ENCODE data around the gene ACSL5. TPM values are rescaled to one million over a fixed set of nuclear protein-coding genes. Genes with fewer than 3 reads are reported as not detected.
A peak's percentile ranks its signal among the peaks of the same experiment; 100 is the strongest.

The ACSL5 gene
- total RNA-seq, 1 experiment from 2014 or later = 1.4 TPM

GRCh38 chr10:112330607-112331160 is 43.2 kb upstream of the ACSL5 start:
- intact Hi-C loops (cut with micrococcal nuclease) = no loop called here
- no peaks in the 10 kb centered on the region for H3K36me3 ChIP-seq (ENCODE audit: low read depth, low read length)
- ChIA-PET CTCF (no interaction called here), POLR2A (ENCODE audit: unreplicated experiment) (no interaction called here)
- BruUV-seq (replicated peaks) = no TSS peak
- ATAC-seq = peak; percentile 48
- H3K79me2 ChIP-seq (ENCODE audit: low read length) = no peaks in the 10 kb centered on the region
- no peak overlapping the region for H2AFZ ChIP-seq (ENCODE audit: low read length)
- H3K9ac ChIP-seq (ENCODE audit: low read length) = no peak overlapping the region
- no peak overlapping the region for H3K27ac ChIP-seq (ENCODE audit: low read length)
- no peak overlapping the region for H3K4me3 ChIP-seq (ENCODE audit: low read length)
- H4K20me1 ChIP-seq (ENCODE audit: low read length) = no peaks in the 10 kb centered on the region
- TF ChIP-seq EZH2 (IDR thresholded peaks at IDR 0.05; ENCODE audit: low read length, unreplicated experiment) = no peak
- TF ChIP-seq EZH2phosphoT487 (IDR thresholded peaks at IDR 0.05; ENCODE audit: borderline replicate concordance, low read length) = no peak
- no peak for TF ChIP-seq CTCF (conservative IDR thresholded peaks at IDR 0.05; ENCODE audit: low read depth, low read length)
- H3K9me3 ChIP-seq (ENCODE audit: low read length) = no peaks in the 10 kb centered on the region
- no peaks in the 10 kb centered on the region for H3K4me1 ChIP-seq (ENCODE audit: insufficient read depth, low read length)
- H3K27me3 ChIP-seq (ENCODE audit: low read length) = no peaks in the 10 kb centered on the region
- H3K4me2 ChIP-seq (ENCODE audit: low read length) = no peak overlapping the region
- H3F3A ChIP-seq (ENCODE audit: low read length, unreplicated experiment) = no peaks in the 10 kb centered on the region
- DNase-seq = no peak
- H3K9me2 ChIP-seq (replicated peaks; ENCODE audit: low read length) = no peaks in the 10 kb centered on the region

GRCh38 chr10:112332022-112332421 is 41.9 kb upstream of the ACSL5 start:
- CTCF ChIA-PET = no interaction called here
- no peaks in the 10 kb centered on the region for H3K9me3 ChIP-seq (ENCODE audit: low read length)
- BruUV-seq (replicated peaks) = no TSS peak
- no peaks in the 10 kb centered on the region for H4K20me1 ChIP-seq (ENCODE audit: low read length)
- H3F3A ChIP-seq (ENCODE audit: low read length, unreplicated experiment) = no peaks in the 10 kb centered on the region
- intact Hi-C loops (cut with micrococcal nuclease) = no loop called here
- H2AFZ ChIP-seq (ENCODE audit: low read length) = no peak overlapping the region
- POLR2A ChIA-PET (ENCODE audit: unreplicated experiment) = no interaction called here
- ATAC-seq (no peak), DNase-seq (no peak)
- TF ChIP-seq EZH2 (IDR thresholded peaks at IDR 0.05; ENCODE audit: low read length, unreplicated experiment) (no peak), EZH2phosphoT487 (IDR thresholded peaks at IDR 0.05; ENCODE audit: borderline replicate concordance, low read length) (no peak), CTCF (conservative IDR thresholded peaks at IDR 0.05; ENCODE audit: low read depth, low read length) (no peak)
- no peaks in the 10 kb centered on the region for H3K79me2 ChIP-seq (ENCODE audit: low read length)
- H3K4me2 ChIP-seq (ENCODE audit: low read length) = no peak overlapping the region
- no peak overlapping the region for H3K9ac ChIP-seq (ENCODE audit: low read length)
- no peaks in the 10 kb centered on the region for H3K9me2 ChIP-seq (replicated peaks; ENCODE audit: low read length)
- H3K4me3 ChIP-seq (ENCODE audit: low read length) = no peak overlapping the region
- no peaks in the 10 kb centered on the region for H3K4me1 ChIP-seq (ENCODE audit: insufficient read depth, low read length)
- no peak overlapping the region for H3K27ac ChIP-seq (ENCODE audit: low read length)
- H3K27me3 ChIP-seq (ENCODE audit: low read length) = no peaks in the 10 kb centered on the region
- H3K36me3 ChIP-seq (ENCODE audit: low read depth, low read length) = no peaks in the 10 kb centered on the region

GRCh38 chr10:112332509-112333228 is 41.2 kb upstream of the ACSL5 start:
- H3K27me3 ChIP-seq (ENCODE audit: low read length) = no peaks in the 10 kb centered on the region
- H4K20me1 ChIP-seq (ENCODE audit: low read length) = no peaks in the 10 kb centered on the region
- no peaks in the 10 kb centered on the region for H3K9me2 ChIP-seq (replicated peaks; ENCODE audit: low read length)
- no peak overlapping the region for H3K4me2 ChIP-seq (ENCODE audit: low read length)
- H2AFZ ChIP-seq (ENCODE audit: low read length) = no peak overlapping the region
- no peak for TF ChIP-seq EZH2 (IDR thresholded peaks at IDR 0.05; ENCODE audit: low read length, unreplicated experiment)
- no peak for TF ChIP-seq CTCF (conservative IDR thresholded peaks at IDR 0.05; ENCODE audit: low read depth, low read length)
- TF ChIP-seq EZH2phosphoT487 (IDR thresholded peaks at IDR 0.05; ENCODE audit: borderline replicate concordance, low read length) = no peak
- no peak overlapping the region for H3K9ac ChIP-seq (ENCODE audit: low read length)
- no peaks in the 10 kb centered on the region for H3K4me1 ChIP-seq (ENCODE audit: insufficient read depth, low read length)
- CTCF ChIA-PET = no interaction called here
- ATAC-seq (no peak), DNase-seq (no peak)
- H3K9me3 ChIP-seq (ENCODE audit: low read length) = no peaks in the 10 kb centered on the region
- POLR2A ChIA-PET (ENCODE audit: unreplicated experiment) = no interaction called here
- no peaks in the 10 kb centered on the region for H3F3A ChIP-seq (ENCODE audit: low read length, unreplicated experiment)
- H3K79me2 ChIP-seq (ENCODE audit: low read length) = no peaks in the 10 kb centered on the region
- intact Hi-C loops (cut with micrococcal nuclease) = no loop called here
- no peak overlapping the region for H3K4me3 ChIP-seq (ENCODE audit: low read length)
- no TSS peak for BruUV-seq (replicated peaks)
- H3K36me3 ChIP-seq (ENCODE audit: low read depth, low read length) = no peaks in the 10 kb centered on the region
- H3K27ac ChIP-seq (ENCODE audit: low read length) = no peak overlapping the region

Measured in PC-3 (cell line).